Measurements from ENCODE around the gene MGAT5. TPM values are rescaled to one million over a fixed set of nuclear protein-coding genes. Genes with fewer than 3 reads are reported as not detected.

MGAT5 gene
- total RNA-seq, 4 donors from 2014 or later = 34.1 to 47.5 (median 42.6) TPM

DNA sequence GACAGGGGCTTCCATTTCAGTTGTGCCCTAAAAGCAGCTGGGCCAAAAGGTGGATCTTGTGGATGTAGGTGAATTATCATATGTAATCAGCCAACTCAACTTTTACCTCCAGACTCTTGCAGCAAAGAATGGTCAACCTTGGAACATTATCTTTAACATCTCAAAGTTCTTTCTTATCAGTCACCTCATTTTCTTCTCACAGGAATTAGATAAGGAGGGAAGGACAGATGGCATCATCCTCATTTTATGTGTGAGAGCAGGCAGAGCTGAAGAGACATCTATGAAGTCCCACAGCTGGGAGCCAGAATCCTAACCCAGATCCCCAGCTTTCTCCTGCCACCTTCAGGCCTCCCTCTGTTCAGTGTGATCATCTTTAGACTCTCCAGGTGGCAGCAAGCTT is 182.1 kb downstream of the MGAT5 start:
- Histone ChIP-seq H3K4me1 (no peaks in the 10 kb centered on the region), H3K9me3 (no peaks in the 10 kb centered on the region), H3K27ac (no peak overlapping the region), H3K4me3 (no peak overlapping the region), H3K36me3 (peaks cover 0 to 72% (median 3%) of the 10 kb centered on the region in 3 donors), H3K27me3 (no peaks in the 10 kb centered on the region)
- TF ChIP-seq EP300 (IDR thresholded peaks at IDR 0.05) (no peak), POLR2A (IDR thresholded peaks at IDR 0.05) (no peak)
- TF ChIP-seq, protein P1, sequence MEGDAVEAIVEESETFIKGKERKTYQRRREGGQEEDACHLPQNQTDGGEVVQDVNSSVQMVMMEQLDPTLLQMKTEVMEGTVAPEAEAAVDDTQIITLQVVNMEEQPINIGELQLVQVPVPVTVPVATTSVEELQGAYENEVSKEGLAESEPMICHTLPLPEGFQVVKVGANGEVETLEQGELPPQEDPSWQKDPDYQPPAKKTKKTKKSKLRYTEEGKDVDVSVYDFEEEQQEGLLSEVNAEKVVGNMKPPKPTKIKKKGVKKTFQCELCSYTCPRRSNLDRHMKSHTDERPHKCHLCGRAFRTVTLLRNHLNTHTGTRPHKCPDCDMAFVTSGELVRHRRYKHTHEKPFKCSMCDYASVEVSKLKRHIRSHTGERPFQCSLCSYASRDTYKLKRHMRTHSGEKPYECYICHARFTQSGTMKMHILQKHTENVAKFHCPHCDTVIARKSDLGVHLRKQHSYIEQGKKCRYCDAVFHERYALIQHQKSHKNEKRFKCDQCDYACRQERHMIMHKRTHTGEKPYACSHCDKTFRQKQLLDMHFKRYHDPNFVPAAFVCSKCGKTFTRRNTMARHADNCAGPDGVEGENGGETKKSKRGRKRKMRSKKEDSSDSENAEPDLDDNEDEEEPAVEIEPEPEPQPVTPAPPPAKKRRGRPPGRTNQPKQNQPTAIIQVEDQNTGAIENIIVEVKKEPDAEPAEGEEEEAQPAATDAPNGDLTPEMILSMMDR (IDR thresholded peaks at IDR 0.05) = no peak
- DNase-seq (ENCODE audit: low spot score in 2 of 2) = no peak

DNA sequence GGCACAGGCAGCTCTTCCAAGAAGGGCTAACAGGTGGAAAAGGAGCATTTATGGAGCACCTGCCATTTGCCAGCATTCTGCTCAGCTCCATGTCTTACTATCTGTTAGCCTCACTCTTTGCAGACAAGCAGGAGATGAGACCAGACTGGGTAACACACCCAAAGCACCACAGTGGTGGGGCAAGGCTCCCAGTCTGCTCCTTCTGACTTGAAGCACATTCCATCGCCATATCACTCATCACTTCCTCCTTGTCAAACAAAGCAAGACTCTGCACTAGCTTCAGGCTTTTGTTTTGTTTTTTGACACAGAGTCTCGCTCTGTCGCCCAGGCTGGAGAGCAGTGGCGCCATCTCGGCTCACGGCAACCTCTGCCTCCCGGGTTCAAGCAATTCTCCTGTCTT is 182.8 kb downstream of the MGAT5 start:
- DNase-seq (ENCODE audit: low spot score in 2 of 2) = no peak
- WGBS, 2 donors = 93 to 97% methylated on average over 7 of the region's 7 CpGs
- no peak for TF ChIP-seq POLR2A (IDR thresholded peaks at IDR 0.05)
- Histone ChIP-seq H3K27me3 (no peaks in the 10 kb centered on the region), H3K4me3 (no peak overlapping the region), H3K36me3 (peaks cover 0 to 73% (median 3%) of the 10 kb centered on the region in 3 donors), H3K4me1 (no peaks in the 10 kb centered on the region), H3K27ac (no peak overlapping the region), H3K9me3 (no peaks in the 10 kb centered on the region)

DNA sequence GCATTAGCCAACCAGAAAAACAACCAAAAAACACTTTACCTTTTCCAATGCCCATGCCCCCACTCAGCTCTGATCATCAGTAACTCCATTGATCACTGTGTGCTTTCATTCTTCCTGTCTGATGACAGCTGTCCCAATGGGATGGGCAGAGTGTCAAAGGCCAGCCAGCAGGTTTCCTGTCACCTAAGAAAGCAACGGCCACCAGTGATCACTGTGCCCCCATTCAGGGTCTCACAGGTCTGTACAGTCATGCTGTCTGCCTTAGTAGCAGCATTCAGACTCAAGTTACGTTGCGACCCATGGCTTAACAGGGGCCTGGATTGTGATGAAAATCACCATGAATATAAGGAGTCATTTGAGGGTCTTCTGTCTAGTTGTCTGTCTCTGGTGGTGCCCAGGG is 184.5 kb downstream of the MGAT5 start:
- no peak for DNase-seq (ENCODE audit: low spot score in 2 of 2)
- H3K4me3 ChIP-seq = no peak overlapping the region
- whole genome bisulfite sequencing, 2 donors = 78 to 86% methylated on average over 3 of the region's 3 CpGs
- no peaks in the 10 kb centered on the region for H3K27me3 ChIP-seq
- peaks cover 0 to 77% (median 3%) of the 10 kb centered on the region in 3 donors for H3K36me3 ChIP-seq
- TF ChIP-seq, protein P1 (IDR thresholded peaks at IDR 0.05) = no peak
- TF ChIP-seq POLR2A (IDR thresholded peaks at IDR 0.05) = no peak
- TF ChIP-seq EP300 (IDR thresholded peaks at IDR 0.05) = no peak
- no peaks in the 10 kb centered on the region for H3K9me3 ChIP-seq
- no peak overlapping the region for H3K27ac ChIP-seq
- no peaks in the 10 kb centered on the region for H3K4me1 ChIP-seq

DNA sequence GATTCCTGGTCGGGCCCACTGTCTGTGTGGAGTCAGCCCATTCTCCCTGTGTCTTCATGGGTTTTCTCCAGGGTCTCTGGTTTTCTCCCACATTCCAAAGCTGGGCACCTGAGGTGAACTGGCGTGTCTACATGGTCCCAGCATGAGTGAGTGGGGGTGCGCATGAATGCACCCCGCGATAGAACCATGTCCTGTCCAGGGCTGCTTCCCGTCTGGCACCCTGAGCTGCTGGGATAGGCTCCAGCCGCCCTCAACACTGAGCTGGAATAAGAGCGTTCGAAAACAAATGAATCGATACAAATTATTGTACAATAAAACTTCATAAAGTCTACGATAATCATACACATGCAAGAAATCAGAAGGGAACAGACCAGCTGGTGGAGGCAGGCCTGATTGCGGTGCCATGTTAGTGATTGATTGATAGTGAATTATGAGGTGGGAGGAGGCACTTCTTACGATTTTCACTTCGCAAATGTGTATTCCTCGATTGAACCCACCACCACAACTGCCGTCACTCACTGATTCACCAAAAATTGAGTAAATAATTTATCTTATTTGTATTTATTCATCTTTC is 186.6 kb downstream of the MGAT5 start:
- DNase-seq (ENCODE audit: low spot score in 2 of 2) = no peak
- 93 to 97% methylated on average over 16 of the region's 16 CpGs for WGBS, 2 donors
- Histone ChIP-seq H3K4me3 (no peak overlapping the region), H3K9me3 (no peaks in the 10 kb centered on the region), H3K27ac (no peak overlapping the region), H3K27me3 (no peaks in the 10 kb centered on the region), H3K4me1 (no peaks in the 10 kb centered on the region), H3K36me3 (peaks cover 0 to 71% (median 3%) of the 10 kb centered on the region in 3 donors)
- TF ChIP-seq, protein P1 (IDR thresholded peaks at IDR 0.05) = no peak
- TF ChIP-seq POLR2A (IDR thresholded peaks at IDR 0.05) (no peak), EP300 (IDR thresholded peaks at IDR 0.05) (no peak)

DNA sequence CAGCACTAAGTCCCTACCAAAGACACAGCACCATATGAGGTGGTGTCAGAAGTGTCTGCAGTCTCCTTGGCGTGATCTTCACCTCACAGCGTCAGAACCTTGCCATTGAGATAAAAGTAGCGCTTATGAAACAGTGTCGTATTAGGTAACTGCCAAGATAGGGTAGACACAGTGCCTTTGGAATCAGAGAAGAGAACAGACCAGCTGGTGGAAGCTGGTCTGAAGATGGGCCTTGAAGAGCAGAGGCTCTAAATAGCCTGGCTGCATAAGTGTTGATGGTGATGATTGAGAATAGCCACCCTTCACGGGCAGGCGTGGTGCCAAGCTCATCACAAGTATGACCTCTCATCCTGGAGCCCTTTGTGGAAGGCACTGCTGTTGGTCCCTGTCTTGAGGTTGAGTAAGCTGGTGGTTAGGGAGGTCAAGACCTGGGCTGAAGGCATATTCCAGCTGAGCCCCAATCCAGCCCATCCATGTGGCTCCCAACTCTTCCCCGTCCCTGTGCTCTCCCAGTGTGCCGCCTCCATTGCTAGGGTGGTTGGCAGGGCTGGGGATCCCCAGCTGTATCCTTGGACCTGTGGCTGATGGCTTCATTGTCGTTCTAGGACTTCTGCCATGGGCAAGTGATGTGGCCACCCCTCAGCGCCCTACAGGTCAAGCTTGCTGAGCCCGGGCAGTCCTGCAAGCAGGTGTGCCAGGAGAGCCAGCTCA is 187.4 kb downstream of the MGAT5 start:
- Histone ChIP-seq H3K27me3 (no peaks in the 10 kb centered on the region), H3K27ac (no peak overlapping the region), H3K4me3 (no peak overlapping the region), H3K9me3 (no peaks in the 10 kb centered on the region), H3K4me1 (peaks cover 0 to 3% (median 0%) of the 10 kb centered on the region in 4 donors), H3K36me3 (peaks cover 0 to 70% (median 2%) of the 10 kb centered on the region in 3 donors)
- no peak for TF ChIP-seq POLR2A (IDR thresholded peaks at IDR 0.05)
- no peak for TF ChIP-seq EP300 (IDR thresholded peaks at IDR 0.05)
- TF ChIP-seq, protein P1 (IDR thresholded peaks at IDR 0.05) = no peak
- WGBS, 2 donors = 92 to 95% methylated on average over 9 to 11 of the region's 11 CpGs
- no peak for DNase-seq (ENCODE audit: low spot score in 2 of 2)
